HCT116 (cell line): Measurements from ENCODE around the gene CCM2. TPM values are rescaled to one million over a fixed set of nuclear protein-coding genes. Genes with fewer than 3 reads are reported as not detected.

Experiments used
- ATAC-seq: fragments of 200-7000 bp; cut with Tn5 transposase; 2 replicates; pipeline ENCODE4 v1.9.1; 2020; ENCODE audit warnings: mild to moderate bottlenecking, moderate library complexity
- BruUV-seq: library from RNA; stranded (reverse); fragments of 400-500 nt; replicated peaks from 2 replicates; lab custom pipeline; 2021; lab: Mats Ljungman, UMichigan
- CTCF ChIA-PET: fragments of 300-600 bp; sonication (Branson Sonifier 250); formaldehyde crosslinking; loops from one replicate; lab custom pipeline; 2021; ENCODE audit warnings: antibody characterized with exemption; lab: Charles Lee
- POLR2A ChIA-PET: fragments of 300-600, 350-600 bp; sonication (Branson Sonifier 250); formaldehyde crosslinking; loops from one replicate; lab custom pipeline; 2021; ENCODE audit warnings: antibody characterized with exemption; lab: Charles Lee
- RAD21 ChIA-PET, 2 experiments: fragments of 300-600 bp; sonication (Branson Sonifier 250); formaldehyde crosslinking; loops; one replicate each; lab custom pipeline; 2023; ENCODE audit warnings: low total read pairs in 2 of 2; ENCODE audit not compliant: uncharacterized antibody in 2 of 2, unreplicated experiment in 2 of 2, low non-redundant PET in 1 of 2; lab: Charles Lee
- DNase-seq: peaks from one replicate; pipeline ENCODE4 v3.0.0-alpha.2; 2010; ENCODE audit warnings: low read depth, low spot score
- H2AFZ ChIP-seq: fragments of 200-600 bp; shearing (Covaris generic), sonication (generic); 2 replicates; pipeline ENCODE4 v1.6.1; 2017; ENCODE audit warnings: low read depth, mixed run types, mixed read lengths, antibody characterized with exemption, low read length; ENCODE audit not compliant: poor library complexity, severe bottlenecking
- H3K27ac ChIP-seq: 2 replicates; pipeline ENCODE4 v1.5.1; 2012; ENCODE audit warnings: low read depth, low read length
- H3K27me3 ChIP-seq: fragments of 200-600 bp; sonication (generic); 2 replicates; pipeline ENCODE4 v1.6.1; 2016; ENCODE audit warnings: mixed run types, low read length, mixed read lengths; ENCODE audit not compliant: insufficient read depth
- H3K36me3 ChIP-seq, 2 experiments: fragments of 200-500 bp in 1 of 2; fragments of 200-600 bp in 1 of 2; sonication (Bioruptor generic) in 1 of 2; sonication (generic) in 1 of 2; 2 replicates each; pipeline versions ENCODE4 v1.5.1 to v1.6.1; 2014 to 2016; ENCODE audit warnings: low read length in 2 of 2, inconsistent platforms in 1 of 2, mixed read lengths in 1 of 2, mixed run types in 1 of 2; ENCODE audit not compliant: insufficient read depth in 2 of 2, control insufficient read depth in 1 of 2
- H3K4me1 ChIP-seq, 2 experiments: fragments of 200-600 bp in 1 of 2; sonication (generic) in 1 of 2; 2 replicates each; pipeline versions ENCODE4 v1.5.1 to v1.6.1; 2012 to 2017; ENCODE audit warnings: low read length in 2 of 2, inconsistent platforms in 1 of 2, mild to moderate bottlenecking in 1 of 2, mixed read lengths in 1 of 2, mixed run types in 1 of 2, moderate library complexity in 1 of 2; ENCODE audit not compliant: insufficient read depth in 2 of 2, control insufficient read depth in 1 of 2
- H3K4me2 ChIP-seq: fragments of 200-600 bp; sonication (generic); 2 replicates; pipeline ENCODE4 v1.6.1; 2017; ENCODE audit warnings: mixed run types, low read length, mixed read lengths
- H3K4me3 ChIP-seq, 2 experiments: fragments of 200-600 bp in 1 of 2; sonication (generic) in 1 of 2; replicated peaks in 1 of 2; 2 replicates each; pipeline ENCODE4 v1.5.1; 2011 to 2016; ENCODE audit warnings: low read length in 2 of 2, control low read depth in 1 of 2, low read depth in 1 of 2, mild to moderate bottlenecking in 1 of 2, mixed read lengths in 1 of 2, mixed run types in 1 of 2
- H3K79me2 ChIP-seq: fragments of 200-600 bp; sonication (generic); 2 replicates; pipeline ENCODE4 v1.6.1; 2017; ENCODE audit warnings: mild to moderate bottlenecking, mixed run types, low read length, moderate library complexity, mixed read lengths; ENCODE audit not compliant: insufficient read depth
- H3K9ac ChIP-seq: fragments of 200-600 bp; sonication (generic); 2 replicates; pipeline ENCODE4 v1.6.1; 2016; ENCODE audit warnings: low read length, mixed read lengths
- H3K9me2 ChIP-seq: fragments of 200-600 bp; sonication (generic), shearing (Covaris generic); 2 replicates; pipeline ENCODE4 v1.6.1; 2017; ENCODE audit warnings: mixed run types, mild to moderate bottlenecking, moderate library complexity; ENCODE audit not compliant: insufficient read depth
- H3K9me3 ChIP-seq, 2 experiments: fragments of 200-500 bp in 1 of 2; fragments of 200-600 bp in 1 of 2; sonication (Bioruptor generic) in 1 of 2; sonication (generic) in 1 of 2; 2 replicates each; pipeline ENCODE4 v1.6.1; 2014 to 2017; ENCODE audit warnings: low read length in 2 of 2, mixed read lengths in 2 of 2, inconsistent platforms in 1 of 2, low read depth in 1 of 2, mild to moderate bottlenecking in 1 of 2, mixed run types in 1 of 2, moderate library complexity in 1 of 2; ENCODE audit not compliant: control insufficient read depth in 1 of 2, insufficient read depth in 1 of 2
- H4K20me1 ChIP-seq: fragments of 200-600 bp; sonication (generic), shearing (Covaris generic); 2 replicates; pipeline ENCODE4 v1.6.1; 2017; ENCODE audit warnings: mixed run types, mild to moderate bottlenecking, moderate library complexity; ENCODE audit not compliant: insufficient read depth
- CBX3 ChIP-seq: IDR thresholded peaks from 2 replicates; pipeline ENCODE4 v1.6.1; 2012; ENCODE audit warnings: low read depth
- EGR1 ChIP-seq: IDR thresholded peaks from 2 replicates; pipeline ENCODE4 v1.6.1; 2012; ENCODE audit warnings: low read depth
- ELF1 ChIP-seq: IDR thresholded peaks from 2 replicates; pipeline ENCODE4 v1.6.1; 2012; ENCODE audit warnings: low read depth, borderline replicate concordance
- EZH2phosphoT487 ChIP-seq: fragments of 200-600 bp; IDR thresholded peaks from 2 replicates; pipeline ENCODE4 v1.6.1; 2018; ENCODE audit warnings: antibody characterized with exemption, borderline replicate concordance
- FOSL1 ChIP-seq: IDR thresholded peaks from 2 replicates; pipeline ENCODE4 v1.6.1; 2012; ENCODE audit warnings: low read depth
- JUND ChIP-seq: IDR thresholded peaks from 2 replicates; pipeline ENCODE4 v1.6.1; 2012
- POLR2A ChIP-seq: IDR thresholded peaks from 2 replicates; pipeline ENCODE4 v1.7.0; 2011; ENCODE audit warnings: borderline replicate concordance; ENCODE audit not compliant: insufficient read depth, insufficient read length; ENCODE audit errors: extremely low read depth
- POLR2AphosphoS5 ChIP-seq: IDR thresholded peaks from 2 replicates; pipeline ENCODE4 v1.6.1; 2011; ENCODE audit warnings: mild to moderate bottlenecking, low read depth, low read length, moderate library complexity
- RAD21 ChIP-seq: IDR thresholded peaks from 2 replicates; pipeline ENCODE4 v1.6.1; 2012; ENCODE audit warnings: low read depth, mild to moderate bottlenecking
- SP1 ChIP-seq: IDR thresholded peaks from 2 replicates; pipeline ENCODE4 v1.6.1; 2012; ENCODE audit warnings: low read depth
- ZFX ChIP-seq: fragments of 450-650 bp; IDR thresholded peaks from 2 replicates; pipeline ENCODE4 v1.6.1; 2017
- ZNF274 ChIP-seq: fragments of 200-500 bp; sonication (Bioruptor generic); IDR thresholded peaks from 2 replicates; pipeline ENCODE4 v1.6.1; 2014; ENCODE audit warnings: mild to moderate bottlenecking, low read depth, low read length, inconsistent platforms
- intact Hi-C: fragments of 100-400 bp; cut with micrococcal nuclease; formaldehyde crosslinking; loops from 2 replicates; pipeline ENCODE4 v1.10.0; 2022
- total RNA-seq: library from RNA; stranded (reverse); gene quantifications from one replicate; pipeline ENCODE4 v1.2.1, GENCODE V29; 2021; ENCODE audit not compliant: unreplicated experiment
- TF ChIP-seq, protein P1 (sequence below): IDR thresholded peaks from 2 replicates; pipeline ENCODE4 v1.6.1; 2012; ENCODE audit warnings: low read depth
- TF ChIP-seq, protein P2 (sequence below): IDR thresholded peaks from 2 replicates; pipeline ENCODE4 v1.6.1; 2012
- TF ChIP-seq, protein P3 (sequence below): IDR thresholded peaks from 2 replicates; pipeline ENCODE4 v1.6.1; 2011; ENCODE audit warnings: mild to moderate bottlenecking, low read length, moderate library complexity; ENCODE audit not compliant: insufficient replicate concordance; ENCODE audit errors: extremely low read depth

Gene CCM2
- total RNA-seq, 1 experiment from 2014 or later = 34.4 TPM

DNA sequence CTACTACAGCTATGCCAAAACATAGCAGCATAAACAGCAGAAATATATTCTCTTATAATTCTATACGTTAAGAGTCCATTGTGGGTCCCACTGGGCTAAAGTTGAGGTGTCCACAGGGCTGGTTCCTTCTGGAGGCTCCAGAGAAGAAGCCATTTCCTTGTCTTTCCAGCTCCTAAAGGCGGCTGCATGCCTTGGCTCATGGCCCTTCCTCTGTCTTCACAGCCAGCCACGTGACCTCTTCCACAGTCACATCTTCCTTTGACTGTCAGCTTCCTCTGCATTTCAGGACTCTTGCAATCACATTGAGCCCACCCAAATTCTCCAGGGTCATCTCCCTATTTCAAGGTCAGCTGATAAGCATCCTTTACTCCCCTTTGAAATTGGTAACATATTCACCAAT lies 71.5 kb downstream of the CCM2 start:
- no peaks in the 10 kb centered on the region for H3K36me3 ChIP-seq
- ChIA-PET POLR2A (no interaction called here), CTCF (no interaction called here), RAD21 (no interaction called here)
- no peaks in the 10 kb centered on the region for H4K20me1 ChIP-seq
- no peak overlapping the region for H3K4me2 ChIP-seq
- H2AFZ ChIP-seq = no peak overlapping the region
- H3K27me3 ChIP-seq = no peaks in the 10 kb centered on the region
- H3K4me1 ChIP-seq = peaks cover 12 to 20% of the 10 kb centered on the region in 2 experiments
- no peaks in the 10 kb centered on the region for H3K9me3 ChIP-seq
- TF ChIP-seq RAD21 (no peak), EZH2phosphoT487 (no peak)
- ATAC-seq = no peak
- H3K27ac ChIP-seq = no peak overlapping the region
- H3K4me3 ChIP-seq = no peak overlapping the region
- no peak for DNase-seq
- intact Hi-C loops = no loop called here
- no peaks in the 10 kb centered on the region for H3K9me2 ChIP-seq
- peaks cover 2% of the 10 kb centered on the region; the same call in 1 of the 2 replicates for H3K79me2 ChIP-seq
- BruUV-seq = no TSS peak
- no peak overlapping the region for H3K9ac ChIP-seq

DNA sequence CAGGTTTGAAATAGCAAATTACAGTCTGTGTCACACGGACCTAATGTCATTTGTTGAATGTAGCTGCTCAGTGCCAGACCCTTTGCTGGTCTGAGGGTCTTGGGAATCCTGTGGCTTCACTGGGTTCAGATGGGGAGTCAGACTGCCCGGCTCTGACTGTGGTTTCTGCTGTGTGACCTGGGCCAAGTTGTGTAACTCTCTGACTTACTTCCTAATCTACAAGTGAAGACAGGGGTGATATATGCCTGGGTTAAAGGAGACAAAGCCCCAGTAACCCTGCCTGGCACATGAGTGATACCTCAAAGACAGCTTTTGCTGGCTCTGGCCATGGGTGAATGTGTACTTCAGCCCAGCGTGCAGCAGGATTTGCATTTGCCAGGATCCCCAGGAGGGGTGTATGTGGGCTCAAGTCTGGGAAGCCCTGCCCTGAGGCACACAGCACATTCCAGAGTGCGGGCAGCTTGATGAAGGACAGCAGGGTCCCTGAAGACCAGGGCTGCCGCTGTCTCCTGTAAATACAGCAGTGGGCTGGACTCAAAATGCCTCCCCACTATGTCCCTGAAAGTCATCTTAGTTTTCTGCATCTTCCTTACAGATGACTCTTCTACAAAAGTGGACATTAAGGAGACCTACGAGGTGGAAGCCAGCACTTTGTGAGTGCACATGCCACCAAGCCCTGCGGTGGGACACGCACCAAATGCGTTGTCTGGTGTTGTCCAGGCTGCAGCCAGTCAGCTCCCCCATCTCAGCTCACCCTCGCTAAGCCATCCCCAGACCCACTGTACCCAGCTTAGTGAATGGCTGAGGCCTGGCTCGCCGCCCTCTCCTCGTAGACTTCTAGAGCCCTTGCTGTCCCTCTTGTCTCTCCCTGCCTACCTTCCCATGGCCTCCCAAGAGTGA lies 72.4 kb downstream of the CCM2 start:
- intact Hi-C loops = no loop called here
- H3K79me2 ChIP-seq = no peaks in the 10 kb centered on the region
- no peaks in the 10 kb centered on the region for H4K20me1 ChIP-seq
- no peaks in the 10 kb centered on the region for H3K36me3 ChIP-seq
- no peaks in the 10 kb centered on the region for H3K9me2 ChIP-seq
- H3K9ac ChIP-seq = no peak overlapping the region
- DNase-seq (no peak), ATAC-seq (no peak)
- RAD21 ChIA-PET = no interaction called here
- peaks cover 12 to 20% of the 10 kb centered on the region in 2 experiments for H3K4me1 ChIP-seq
- no TSS peak for BruUV-seq
- no peaks in the 10 kb centered on the region for H3K9me3 ChIP-seq
- no peak overlapping the region for H3K27ac ChIP-seq
- H2AFZ ChIP-seq = no peak overlapping the region
- no peak overlapping the region for H3K4me2 ChIP-seq
- no peaks in the 10 kb centered on the region for H3K27me3 ChIP-seq
- no peak overlapping the region for H3K4me3 ChIP-seq
- POLR2A ChIA-PET = no interaction called here
- CTCF ChIA-PET = interaction anchor here (0.8 kb wide), 1 partner anchor 99 kb away, joined by 4 read pairs; no protein-coding TSS in a partner anchor
- TF ChIP-seq EGR1 (no peak), ZFX (no peak), JUND (no peak), ZNF274 (no peak), ELF1 (no peak), POLR2AphosphoS5 (no peak), RAD21 (no peak), POLR2A (no peak), FOSL1 (no peak), CBX3 (no peak), SP1 (no peak)
- TF ChIP-seq, protein P1, sequence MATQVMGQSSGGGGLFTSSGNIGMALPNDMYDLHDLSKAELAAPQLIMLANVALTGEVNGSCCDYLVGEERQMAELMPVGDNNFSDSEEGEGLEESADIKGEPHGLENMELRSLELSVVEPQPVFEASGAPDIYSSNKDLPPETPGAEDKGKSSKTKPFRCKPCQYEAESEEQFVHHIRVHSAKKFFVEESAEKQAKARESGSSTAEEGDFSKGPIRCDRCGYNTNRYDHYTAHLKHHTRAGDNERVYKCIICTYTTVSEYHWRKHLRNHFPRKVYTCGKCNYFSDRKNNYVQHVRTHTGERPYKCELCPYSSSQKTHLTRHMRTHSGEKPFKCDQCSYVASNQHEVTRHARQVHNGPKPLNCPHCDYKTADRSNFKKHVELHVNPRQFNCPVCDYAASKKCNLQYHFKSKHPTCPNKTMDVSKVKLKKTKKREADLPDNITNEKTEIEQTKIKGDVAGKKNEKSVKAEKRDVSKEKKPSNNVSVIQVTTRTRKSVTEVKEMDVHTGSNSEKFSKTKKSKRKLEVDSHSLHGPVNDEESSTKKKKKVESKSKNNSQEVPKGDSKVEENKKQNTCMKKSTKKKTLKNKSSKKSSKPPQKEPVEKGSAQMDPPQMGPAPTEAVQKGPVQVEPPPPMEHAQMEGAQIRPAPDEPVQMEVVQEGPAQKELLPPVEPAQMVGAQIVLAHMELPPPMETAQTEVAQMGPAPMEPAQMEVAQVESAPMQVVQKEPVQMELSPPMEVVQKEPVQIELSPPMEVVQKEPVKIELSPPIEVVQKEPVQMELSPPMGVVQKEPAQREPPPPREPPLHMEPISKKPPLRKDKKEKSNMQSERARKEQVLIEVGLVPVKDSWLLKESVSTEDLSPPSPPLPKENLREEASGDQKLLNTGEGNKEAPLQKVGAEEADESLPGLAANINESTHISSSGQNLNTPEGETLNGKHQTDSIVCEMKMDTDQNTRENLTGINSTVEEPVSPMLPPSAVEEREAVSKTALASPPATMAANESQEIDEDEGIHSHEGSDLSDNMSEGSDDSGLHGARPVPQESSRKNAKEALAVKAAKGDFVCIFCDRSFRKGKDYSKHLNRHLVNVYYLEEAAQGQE = no peak
- TF ChIP-seq, protein P2, sequence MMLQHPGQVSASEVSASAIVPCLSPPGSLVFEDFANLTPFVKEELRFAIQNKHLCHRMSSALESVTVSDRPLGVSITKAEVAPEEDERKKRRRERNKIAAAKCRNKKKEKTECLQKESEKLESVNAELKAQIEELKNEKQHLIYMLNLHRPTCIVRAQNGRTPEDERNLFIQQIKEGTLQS = no peak
- TF ChIP-seq, protein P3, sequence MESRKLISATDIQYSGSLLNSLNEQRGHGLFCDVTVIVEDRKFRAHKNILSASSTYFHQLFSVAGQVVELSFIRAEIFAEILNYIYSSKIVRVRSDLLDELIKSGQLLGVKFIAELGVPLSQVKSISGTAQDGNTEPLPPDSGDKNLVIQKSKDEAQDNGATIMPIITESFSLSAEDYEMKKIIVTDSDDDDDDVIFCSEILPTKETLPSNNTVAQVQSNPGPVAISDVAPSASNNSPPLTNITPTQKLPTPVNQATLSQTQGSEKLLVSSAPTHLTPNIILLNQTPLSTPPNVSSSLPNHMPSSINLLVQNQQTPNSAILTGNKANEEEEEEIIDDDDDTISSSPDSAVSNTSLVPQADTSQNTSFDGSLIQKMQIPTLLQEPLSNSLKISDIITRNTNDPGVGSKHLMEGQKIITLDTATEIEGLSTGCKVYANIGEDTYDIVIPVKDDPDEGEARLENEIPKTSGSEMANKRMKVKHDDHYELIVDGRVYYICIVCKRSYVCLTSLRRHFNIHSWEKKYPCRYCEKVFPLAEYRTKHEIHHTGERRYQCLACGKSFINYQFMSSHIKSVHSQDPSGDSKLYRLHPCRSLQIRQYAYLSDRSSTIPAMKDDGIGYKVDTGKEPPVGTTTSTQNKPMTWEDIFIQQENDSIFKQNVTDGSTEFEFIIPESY = no peak
